ENCODE results near the gene LBR.

DNA sequence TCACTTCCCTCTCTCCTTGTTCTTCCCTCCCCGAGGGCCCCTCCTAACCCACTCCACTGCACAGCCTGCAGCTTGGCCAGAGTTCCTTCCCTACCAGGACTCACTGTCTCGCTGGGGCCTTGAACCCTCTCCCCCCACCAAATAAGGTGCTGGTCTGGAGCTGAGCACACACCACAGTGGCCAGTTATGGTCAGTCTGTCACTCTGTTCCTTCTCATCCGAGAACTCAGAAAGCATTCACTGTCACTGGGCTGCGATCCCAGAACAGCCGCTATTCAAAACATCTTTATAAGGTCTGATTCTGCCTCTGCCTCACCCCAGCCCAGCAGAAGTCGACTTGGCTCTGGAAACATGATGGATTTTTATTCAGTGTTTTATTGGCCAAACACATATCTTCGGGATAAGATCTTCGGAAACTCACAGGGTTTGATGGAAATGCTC lies 19.8 kb upstream of the LBR start:
- TF ChIP-seq POLR2A (IDR thresholded peaks at IDR 0.05) (no peak), POLR2AphosphoS5 (IDR thresholded peaks at IDR 0.05; ENCODE audit: insufficient read depth in 1 of 2, low read depth in 1 of 2) (peak; percentile 56 to 70)
- TF ChIP-seq, protein P1, sequence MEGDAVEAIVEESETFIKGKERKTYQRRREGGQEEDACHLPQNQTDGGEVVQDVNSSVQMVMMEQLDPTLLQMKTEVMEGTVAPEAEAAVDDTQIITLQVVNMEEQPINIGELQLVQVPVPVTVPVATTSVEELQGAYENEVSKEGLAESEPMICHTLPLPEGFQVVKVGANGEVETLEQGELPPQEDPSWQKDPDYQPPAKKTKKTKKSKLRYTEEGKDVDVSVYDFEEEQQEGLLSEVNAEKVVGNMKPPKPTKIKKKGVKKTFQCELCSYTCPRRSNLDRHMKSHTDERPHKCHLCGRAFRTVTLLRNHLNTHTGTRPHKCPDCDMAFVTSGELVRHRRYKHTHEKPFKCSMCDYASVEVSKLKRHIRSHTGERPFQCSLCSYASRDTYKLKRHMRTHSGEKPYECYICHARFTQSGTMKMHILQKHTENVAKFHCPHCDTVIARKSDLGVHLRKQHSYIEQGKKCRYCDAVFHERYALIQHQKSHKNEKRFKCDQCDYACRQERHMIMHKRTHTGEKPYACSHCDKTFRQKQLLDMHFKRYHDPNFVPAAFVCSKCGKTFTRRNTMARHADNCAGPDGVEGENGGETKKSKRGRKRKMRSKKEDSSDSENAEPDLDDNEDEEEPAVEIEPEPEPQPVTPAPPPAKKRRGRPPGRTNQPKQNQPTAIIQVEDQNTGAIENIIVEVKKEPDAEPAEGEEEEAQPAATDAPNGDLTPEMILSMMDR (IDR thresholded peaks at IDR 0.05), result no peak
